ENCODE results near the gene FAAH.

DNA sequence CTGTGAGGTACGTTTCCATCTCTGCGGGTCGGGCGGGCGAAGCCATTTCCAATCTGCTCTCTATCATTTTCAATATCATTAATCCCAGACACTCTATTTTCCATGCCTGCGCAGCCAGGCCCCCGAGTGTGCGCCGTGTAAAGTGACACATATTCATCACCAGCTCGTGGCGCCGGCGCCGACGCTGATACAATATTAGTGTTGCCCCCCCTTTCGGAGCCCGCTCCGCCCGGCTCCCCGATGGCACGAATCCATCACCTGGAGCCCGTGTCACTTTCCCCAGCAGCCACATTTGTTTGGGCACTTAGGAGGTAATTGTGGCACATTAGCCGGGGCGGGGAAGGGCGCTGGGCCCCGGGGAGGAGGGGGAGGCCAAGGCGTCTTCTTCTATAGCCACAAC lies 61.8 kb downstream of the FAAH start:
- TF ChIP-seq CBFB (CRISPR knock-in tag; IDR thresholded peaks at IDR 0.05; ENCODE audit: low read depth): no peak
- TF ChIP-seq, protein P1, sequence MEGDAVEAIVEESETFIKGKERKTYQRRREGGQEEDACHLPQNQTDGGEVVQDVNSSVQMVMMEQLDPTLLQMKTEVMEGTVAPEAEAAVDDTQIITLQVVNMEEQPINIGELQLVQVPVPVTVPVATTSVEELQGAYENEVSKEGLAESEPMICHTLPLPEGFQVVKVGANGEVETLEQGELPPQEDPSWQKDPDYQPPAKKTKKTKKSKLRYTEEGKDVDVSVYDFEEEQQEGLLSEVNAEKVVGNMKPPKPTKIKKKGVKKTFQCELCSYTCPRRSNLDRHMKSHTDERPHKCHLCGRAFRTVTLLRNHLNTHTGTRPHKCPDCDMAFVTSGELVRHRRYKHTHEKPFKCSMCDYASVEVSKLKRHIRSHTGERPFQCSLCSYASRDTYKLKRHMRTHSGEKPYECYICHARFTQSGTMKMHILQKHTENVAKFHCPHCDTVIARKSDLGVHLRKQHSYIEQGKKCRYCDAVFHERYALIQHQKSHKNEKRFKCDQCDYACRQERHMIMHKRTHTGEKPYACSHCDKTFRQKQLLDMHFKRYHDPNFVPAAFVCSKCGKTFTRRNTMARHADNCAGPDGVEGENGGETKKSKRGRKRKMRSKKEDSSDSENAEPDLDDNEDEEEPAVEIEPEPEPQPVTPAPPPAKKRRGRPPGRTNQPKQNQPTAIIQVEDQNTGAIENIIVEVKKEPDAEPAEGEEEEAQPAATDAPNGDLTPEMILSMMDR (IDR thresholded peaks at IDR 0.05): no peak
- TF ChIP-seq, protein P2, sequence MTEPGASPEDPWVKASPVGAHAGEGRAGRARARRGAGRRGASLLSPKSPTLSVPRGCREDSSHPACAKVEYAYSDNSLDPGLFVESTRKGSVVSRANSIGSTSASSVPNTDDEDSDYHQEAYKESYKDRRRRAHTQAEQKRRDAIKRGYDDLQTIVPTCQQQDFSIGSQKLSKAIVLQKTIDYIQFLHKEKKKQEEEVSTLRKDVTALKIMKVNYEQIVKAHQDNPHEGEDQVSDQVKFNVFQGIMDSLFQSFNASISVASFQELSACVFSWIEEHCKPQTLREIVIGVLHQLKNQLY (CRISPR knock-in tag; IDR thresholded peaks at IDR 0.05): no peak
- no peak for TF ChIP-seq NFYB (CRISPR knock-in tag; conservative IDR thresholded peaks at IDR 0.05; ENCODE audit: low read depth)

Measured in WTC11 (cell line).